SK-MEL-5 (cell line): ENCODE results near the gene METTL24. TPM values are rescaled to one million over a fixed set of nuclear protein-coding genes. Genes with fewer than 3 reads are reported as not detected.
"Not testable (repeated sequence)": the region's sequence is repeated elsewhere in the genome, so short reads cannot be mapped to it uniquely, and the experiment has no call there.

Experiments
- DNase-seq: peaks from one replicate; pipeline ENCODE4 v3.0.0-alpha.2; 2016; ENCODE audit warnings: low read depth, low spot score
- in situ Hi-C: cut with HindIII; loops from 2 replicates; pipeline ENCODE4 v1.10.0; 2016; ENCODE audit warnings: low sequenced_read_pairs, high pct_unique_total_duplicates, low pct_unique_long_range_greater_than_20kb
- total RNA-seq: library from RNA; depleted of rRNA; stranded (reverse); fragments of >200 nt; shearing (Covaris generic); gene quantifications from 2 replicates; pipeline ENCODE4 v1.2.3, GENCODE V29; 2014

METTL24 gene
- total RNA-seq, 1 experiment from 2014 or later, result not detected

DNA sequence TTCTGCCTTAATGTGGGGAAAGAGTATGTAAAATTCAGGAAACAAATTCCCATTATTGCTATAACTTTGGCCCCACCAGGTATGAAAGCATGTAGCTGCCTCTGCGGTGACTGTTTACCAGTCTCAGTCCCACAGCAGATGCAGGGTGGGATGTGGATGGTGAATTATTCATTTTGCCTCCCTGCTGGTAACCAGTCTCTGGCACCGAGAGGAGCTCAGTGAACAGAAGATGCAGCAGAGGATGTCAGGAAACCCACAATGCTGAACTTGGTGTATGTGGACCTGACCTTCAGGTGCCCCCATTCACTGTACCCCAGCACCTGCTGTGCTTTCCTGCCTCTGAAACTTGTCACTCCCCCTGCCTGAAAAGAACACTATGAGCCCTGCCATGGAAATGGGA, 8.8 kb upstream of the METTL24 start:
- in situ Hi-C loops, result no loop called here
- no peak for DNase-seq

DNA sequence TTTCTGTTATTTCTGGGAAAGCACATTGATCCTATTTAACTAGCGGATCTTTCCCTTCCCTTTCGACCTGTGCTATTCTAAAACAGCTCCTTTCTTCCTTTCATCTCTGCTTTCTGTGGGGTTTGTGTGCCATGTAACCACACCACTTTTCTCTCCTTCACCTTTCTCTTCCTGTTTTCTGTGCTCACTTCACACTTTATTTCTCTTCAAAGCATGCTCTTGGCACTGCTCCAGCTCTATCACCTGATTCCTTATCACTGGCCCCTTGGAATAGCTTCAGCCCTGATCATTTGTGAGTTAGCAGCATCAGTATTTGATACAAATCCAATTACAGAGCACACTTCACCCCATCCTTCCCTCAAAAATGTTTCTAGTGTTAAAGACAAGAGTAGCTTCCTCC, 8.1 kb upstream of the METTL24 start:
- DNase-seq, result no peak
- in situ Hi-C loops, result no loop called here

DNA sequence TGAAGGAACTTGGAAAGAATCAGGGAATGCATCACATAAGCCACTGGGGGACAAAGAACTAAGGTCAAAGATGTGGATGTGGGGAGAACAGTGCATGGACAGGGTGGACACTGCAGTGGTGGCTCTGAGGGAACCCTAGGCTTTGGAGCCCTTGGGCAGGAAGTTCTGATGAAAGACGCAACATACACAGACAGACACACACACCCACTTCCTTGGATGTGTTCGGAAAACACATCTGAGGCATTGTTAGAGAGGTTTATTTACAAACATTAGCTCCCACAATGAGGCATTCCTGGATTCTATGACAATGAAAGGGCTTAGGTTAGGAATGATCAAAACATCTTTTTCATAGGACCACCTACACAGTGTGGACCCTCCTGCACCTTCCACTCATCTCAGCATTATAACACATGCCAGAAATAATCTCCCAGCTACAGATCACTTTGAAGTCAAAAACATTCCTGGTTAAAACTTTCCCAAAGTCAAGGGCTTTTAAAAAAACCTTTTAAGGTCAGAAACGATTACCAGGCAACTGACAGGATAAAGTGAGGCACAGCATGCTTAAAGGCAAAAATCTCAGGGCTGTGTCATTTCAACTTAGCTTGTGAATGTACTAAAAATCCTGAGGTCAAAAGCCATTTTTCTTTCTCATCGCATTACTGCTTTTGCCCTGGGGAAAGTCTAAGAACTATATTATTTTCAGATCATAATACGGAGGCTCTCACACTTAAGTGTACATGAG, 6.4 kb upstream of the METTL24 start:
- no peak for DNase-seq

DNA sequence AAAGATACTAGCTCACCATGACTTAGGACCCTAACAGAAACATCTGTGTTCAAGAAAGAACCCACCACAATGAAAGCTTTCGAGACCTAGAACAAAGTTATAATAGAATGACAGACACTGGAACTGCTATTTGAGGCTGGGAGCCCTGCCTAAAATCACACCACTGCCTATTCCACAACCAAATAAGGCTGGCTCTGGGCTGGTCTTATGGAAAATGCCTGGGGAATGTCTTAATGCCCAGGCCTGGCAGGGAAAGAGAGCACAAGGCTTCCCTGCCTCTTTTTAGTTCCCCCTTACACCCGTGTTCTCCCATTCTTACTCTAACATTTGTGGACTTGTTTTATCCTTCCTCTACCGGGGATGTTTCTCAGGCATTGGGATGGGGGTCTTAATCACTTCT, 5.6 kb upstream of the METTL24 start:
- no peak for DNase-seq
- in situ Hi-C loops, result no loop called here

More for the DNA sequence above, 6.4 kb upstream of the METTL24 start:
- in situ Hi-C loops, result no loop called here

DNA sequence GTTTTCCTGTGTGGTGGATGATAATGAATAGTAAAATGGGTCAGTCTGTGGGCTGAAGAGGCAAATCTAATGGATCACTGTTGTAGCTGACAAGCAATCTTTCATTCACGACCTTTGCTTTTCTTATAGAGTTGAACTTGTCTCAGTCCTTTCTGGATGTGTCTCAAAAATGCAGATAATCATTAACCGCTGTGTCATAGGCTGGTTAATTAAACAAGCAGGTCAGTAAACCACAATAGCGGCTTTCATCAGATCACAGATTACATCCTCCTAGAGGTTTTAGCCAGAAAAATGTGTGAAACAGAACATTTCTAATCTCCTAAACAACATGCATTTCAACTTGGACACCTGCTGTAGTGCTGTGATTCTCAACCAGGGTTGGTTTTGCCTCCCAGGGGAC, 2.5 kb upstream of the METTL24 start:
- in situ Hi-C loops, result no loop called here
- DNase-seq, result no peak

- in situ Hi-C loops, result no loop called here
Measured at GRCh38 chr6:110359556-110359955, 1.4 kb upstream of the METTL24 start.

DNA sequence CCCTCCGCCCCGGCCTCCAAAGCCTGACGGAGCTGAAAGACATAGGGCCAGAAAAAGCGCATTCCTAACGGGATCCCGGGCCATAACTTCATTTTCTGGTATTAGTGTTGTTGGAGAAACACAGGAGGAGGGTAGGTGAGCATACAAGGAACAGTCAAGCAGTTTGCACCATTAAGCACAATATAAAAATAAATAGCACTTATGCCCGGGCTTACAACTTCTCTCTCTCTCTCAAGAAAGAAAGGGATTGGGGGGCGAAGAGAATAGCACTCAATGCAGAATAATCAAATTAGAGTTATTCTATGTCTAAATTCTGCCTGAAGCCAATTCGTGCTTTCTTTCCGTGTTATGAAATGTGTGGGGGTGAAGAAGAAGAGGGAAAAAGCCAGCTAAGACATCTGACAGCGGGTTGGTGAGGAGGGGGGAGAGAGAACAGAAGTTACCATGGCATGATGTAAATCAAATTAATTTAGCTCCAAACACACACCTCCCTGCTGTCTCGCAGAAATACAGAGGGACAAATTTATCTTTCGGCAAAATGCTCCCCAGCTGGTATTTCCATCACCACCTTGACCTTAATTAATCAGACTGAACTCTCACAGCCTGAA, 508 bp upstream of the METTL24 start:
- DNase-seq, result no peak
- in situ Hi-C loops, result no loop called here

More at GRCh38 chr6:110359556-110359955, 1.4 kb upstream of the METTL24 start:
- no peak for DNase-seq

DNA sequence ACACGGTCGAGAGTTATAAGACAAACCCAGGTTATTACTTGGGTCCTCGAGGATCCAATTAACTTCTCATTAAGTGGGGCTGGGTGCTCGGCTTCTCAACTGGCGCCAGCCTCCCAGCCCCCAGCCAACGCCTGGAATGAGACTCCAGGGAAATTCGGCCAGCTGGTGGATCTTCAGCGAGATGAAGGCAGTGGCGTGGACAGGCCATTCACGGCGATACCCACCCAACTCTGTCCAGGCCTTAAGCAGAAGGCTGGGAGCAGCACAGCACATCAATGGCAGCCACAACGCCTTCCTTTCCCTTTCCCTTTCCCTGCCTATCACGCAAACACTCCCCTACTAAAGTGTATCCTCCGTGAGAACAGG, 868 bp downstream of the METTL24 start:
- in situ Hi-C loops, result no loop called here
- DNase-seq, result no peak

GRCh38 chr6:110356778-110357177, 1.4 kb downstream of the METTL24 start:
- in situ Hi-C loops, result no loop called here

GRCh38 chr6:110355727-110356126, 2.4 kb downstream of the METTL24 start:
- DNase-seq, result no peak
- in situ Hi-C loops, result no loop called here

More at GRCh38 chr6:110356778-110357177, 1.4 kb downstream of the METTL24 start:
- no peak for DNase-seq

DNA sequence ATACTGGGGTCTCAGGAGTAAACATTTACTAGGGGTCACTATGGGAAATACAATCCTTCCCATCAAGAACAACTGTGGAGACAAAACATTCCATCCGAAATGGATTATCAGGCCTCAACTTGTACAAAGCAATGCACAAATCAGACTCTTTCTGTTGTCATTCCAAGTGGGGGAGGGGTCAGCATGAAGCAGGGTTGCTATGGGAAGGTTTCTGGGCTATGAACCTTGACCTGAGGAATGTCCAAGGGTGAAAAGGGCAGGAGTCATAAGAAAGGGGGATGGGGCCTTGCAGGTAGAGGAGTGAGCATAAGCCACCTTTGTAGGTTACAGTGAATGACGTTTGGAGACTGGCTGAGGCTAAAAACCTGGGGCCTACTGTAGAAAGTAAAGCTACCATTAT, 3.1 kb downstream of the METTL24 start:
- DNase-seq, result no peak
- in situ Hi-C loops, result no loop called here

DNA sequence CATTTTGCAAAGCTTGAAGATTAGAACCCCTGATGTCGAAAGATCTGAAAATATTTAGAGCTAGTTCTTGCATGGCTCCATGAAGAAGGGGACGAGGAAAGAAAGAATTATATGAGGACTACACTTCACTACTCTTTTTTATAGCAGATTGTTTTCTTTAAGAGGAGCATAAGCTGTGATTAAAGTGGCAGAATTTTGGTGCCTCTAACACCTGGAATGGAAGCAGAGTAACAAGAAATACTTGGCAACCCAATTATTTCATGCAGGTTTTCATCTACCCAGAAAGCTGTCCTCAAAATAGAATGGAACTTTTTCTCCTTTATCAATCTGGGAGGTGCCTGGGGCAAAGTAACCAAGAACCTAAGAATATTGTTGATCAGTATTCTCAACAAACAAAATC, 4.0 kb downstream of the METTL24 start:
- in situ Hi-C loops, result no loop called here
- no peak for DNase-seq

GRCh38 chr6:110353457-110354001, 4.6 kb downstream of the METTL24 start:
- DNase-seq, result no peak
- in situ Hi-C loops, result no loop called here

GRCh38 chr6:110352563-110353262, 5.4 kb downstream of the METTL24 start:
- DNase-seq, result no peak
- in situ Hi-C loops, result no loop called here

GRCh38 chr6:110351986-110352385, 6.2 kb downstream of the METTL24 start:
- in situ Hi-C loops, result no loop called here
- no peak for DNase-seq

DNA sequence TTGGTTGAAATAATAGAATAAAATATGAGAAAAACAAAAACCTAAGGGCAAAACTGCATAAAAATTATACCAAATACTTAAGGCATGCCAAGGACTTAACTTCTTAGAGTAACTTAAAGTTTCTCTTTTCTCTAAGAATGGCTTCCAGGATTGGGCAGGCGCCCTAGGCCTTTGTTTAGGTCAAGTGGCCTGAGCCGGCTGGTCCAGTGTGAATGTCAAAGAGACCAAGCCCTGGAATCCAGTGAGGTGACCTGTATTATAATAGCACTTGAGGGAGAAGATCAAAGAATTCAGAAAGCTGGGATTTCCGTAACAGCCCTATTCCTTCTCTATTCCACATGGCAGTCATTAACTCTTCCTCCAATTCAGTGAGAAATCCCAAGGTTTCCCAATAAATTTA, 6.6 kb downstream of the METTL24 start:
- no peak for DNase-seq
- in situ Hi-C loops, result no loop called here

DNA sequence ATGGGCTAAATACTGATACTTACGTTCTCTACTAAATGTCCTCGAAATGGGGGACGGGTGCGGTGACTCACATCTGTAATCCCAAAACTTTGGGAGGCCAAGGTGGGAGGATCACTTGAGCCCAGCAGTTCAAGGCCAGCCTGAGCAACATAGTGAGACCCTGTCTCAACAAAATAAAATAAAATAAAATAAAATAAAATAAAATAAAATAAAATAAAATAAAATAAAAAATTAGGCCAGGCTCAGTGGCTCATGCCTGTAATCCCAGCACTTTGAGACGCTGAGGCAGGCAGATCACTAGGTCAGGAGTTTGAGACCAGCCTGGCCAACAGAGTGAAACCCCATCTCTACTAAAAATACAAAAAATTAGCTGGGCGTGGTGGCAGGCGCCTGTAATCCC, 7.6 kb downstream of the METTL24 start:
- in situ Hi-C loops, DNase-seq: not testable (repeated sequence)

- in situ Hi-C loops, result no loop called here
- no peak for DNase-seq
Measured at GRCh38 chr6:110348961-110349690, 9.0 kb downstream of the METTL24 start.
